H1 (cell line): Measurements from ENCODE around the gene TJP2. TPM values are rescaled to one million over a fixed set of nuclear protein-coding genes. Genes with fewer than 3 reads are reported as not detected.

Experiments
- CTCF ChIA-PET: fragments of 300-600 bp; sonication (Branson Sonifier 250); formaldehyde crosslinking; loops from one replicate; lab custom pipeline; 2021; ENCODE audit not compliant: partially characterized antibody; lab: Charles Lee
- POLR2A ChIA-PET: fragments of 300-600 bp; sonication (Branson Sonifier 250); formaldehyde crosslinking; loops from one replicate; lab custom pipeline; 2021; ENCODE audit warnings: inconsistent platforms; ENCODE audit not compliant: partially characterized antibody; lab: Charles Lee
- DNase-seq, 2 experiments: peaks; one replicate each; pipeline versions ENCODE4 v3.0.0 to v3.0.0-alpha.2; 2010 to 2022; ENCODE audit warnings: low spot score in 2 of 2, low read depth in 1 of 2, mixed read lengths in 1 of 2
- FAIRE-seq: peaks from 2 replicates; lab custom pipeline; 2011; peaks lifted over from hg19 to GRCh38; lab: Jason Lieb, UNC
- H2AFZ ChIP-seq: 2 replicates; pipeline ENCODE4 v1.8.1; 2012; ENCODE audit warnings: low read length, inconsistent platforms
- H2AK5ac ChIP-seq: 2 replicates; pipeline ENCODE4 v1.6.1; 2013; ENCODE audit warnings: low read depth, low read length
- H2BK120ac ChIP-seq: replicated peaks from 2 replicates; pipeline ENCODE3; 2013; ENCODE audit warnings: low read depth, low read length, inconsistent platforms
- H2BK12ac ChIP-seq: 2 replicates; pipeline ENCODE4 v1.6.1; 2013; ENCODE audit warnings: low read depth, low read length
- H2BK15ac ChIP-seq: 2 replicates; pipeline ENCODE4 v1.6.1; 2013; ENCODE audit warnings: low read length
- H2BK20ac ChIP-seq: 2 replicates; pipeline ENCODE4 v1.6.1; 2013; ENCODE audit warnings: low read length
- H2BK5ac ChIP-seq: 2 replicates; pipeline ENCODE4 v1.6.1; 2013; ENCODE audit warnings: low read depth, low read length
- H3K14ac ChIP-seq: 2 replicates; pipeline ENCODE4 v1.6.1; 2013; ENCODE audit warnings: inconsistent platforms; ENCODE audit not compliant: insufficient read length
- H3K18ac ChIP-seq: 2 replicates; pipeline ENCODE4 v1.6.1; 2013; ENCODE audit warnings: low read length; ENCODE audit errors: extremely low read depth
- H3K23ac ChIP-seq: 2 replicates; pipeline ENCODE4 v1.6.1; 2013; ENCODE audit warnings: inconsistent platforms; ENCODE audit not compliant: insufficient read length
- H3K23me2 ChIP-seq: 2 replicates; pipeline ENCODE4 v1.6.1; 2013; ENCODE audit warnings: low read depth, low read length
- H3K27ac ChIP-seq: 2 replicates; pipeline ENCODE4 v1.6.1; 2011; ENCODE audit warnings: low read depth, low read length, inconsistent platforms
- H3K27me3 ChIP-seq, 4 experiments: replicated peaks in 1 of 4; 1 replicate in 1 of 4; 2 replicates in 3 of 4; pipeline versions ENCODE4 v1.6.1 to v1.8.1; 2011 to 2013; ENCODE audit warnings: low read length in 3 of 4, mild to moderate bottlenecking in 3 of 4, inconsistent platforms in 2 of 4, mixed read lengths in 2 of 4, moderate library complexity in 1 of 4; ENCODE audit not compliant: control insufficient read depth in 3 of 4, insufficient read depth in 3 of 4; ENCODE audit errors: extremely low read depth in 1 of 4
- H3K36me3 ChIP-seq, 4 experiments: 2 replicates each; pipeline versions ENCODE4 v1.6.1 to v1.8.1; 2011 to 2013; ENCODE audit warnings: mild to moderate bottlenecking in 4 of 4, low read length in 3 of 4, moderate library complexity in 2 of 4, control low read depth in 1 of 4, inconsistent platforms in 1 of 4; ENCODE audit not compliant: insufficient read depth in 4 of 4, control insufficient read depth in 2 of 4
- H3K4ac ChIP-seq: replicated peaks from 2 replicates; pipeline ENCODE3; 2013; ENCODE audit warnings: low read length, low read depth, mixed read lengths, inconsistent platforms; ENCODE audit not compliant: insufficient read length
- H3K4me1 ChIP-seq, 4 experiments: replicated peaks in 1 of 4; 1 replicate in 1 of 4; 2 replicates in 3 of 4; pipeline versions ENCODE4 v1.6.1 to v1.8.1; 2011 to 2013; ENCODE audit warnings: low read length in 3 of 4, inconsistent platforms in 2 of 4, mixed read lengths in 1 of 4; ENCODE audit not compliant: insufficient read depth in 4 of 4, control insufficient read depth in 3 of 4
- H3K4me2 ChIP-seq, 2 experiments: 2 replicates each; pipeline versions ENCODE4 v1.6.1 to v1.8.1; 2011 to 2013; ENCODE audit warnings: low read depth in 2 of 2, low read length in 2 of 2, control low read depth in 1 of 2, inconsistent platforms in 1 of 2, mild to moderate bottlenecking in 1 of 2; ENCODE audit not compliant: insufficient read depth in 1 of 2
- H3K4me3 ChIP-seq, 4 experiments: fragments of 200-600, 300-600 bp in 1 of 4; sonication (generic), shearing (Covaris generic), sonication (Bioruptor Twin) in 1 of 4; 2 replicates each; pipeline versions ENCODE4 v1.5.1 to v1.8.1; 2011 to 2016; ENCODE audit warnings: low read length in 4 of 4, low read depth in 3 of 4, control low read depth in 2 of 4, inconsistent platforms in 2 of 4, mild to moderate bottlenecking in 2 of 4, mixed read lengths in 1 of 4, moderate library complexity in 1 of 4; ENCODE audit not compliant: insufficient read depth in 2 of 4; ENCODE audit errors: extremely low read depth in 1 of 4
- H3K56ac ChIP-seq: replicated peaks from 2 replicates; pipeline ENCODE3; 2013; ENCODE audit warnings: low read depth, mild to moderate bottlenecking, mixed read lengths, low read length, inconsistent platforms; ENCODE audit not compliant: insufficient read length
- H3K79me1 ChIP-seq: 2 replicates; pipeline ENCODE4 v1.6.1; 2013; ENCODE audit warnings: low read depth, low read length, control low read depth
- H3K79me2 ChIP-seq, 2 experiments: 2 replicates each; pipeline versions ENCODE4 v1.6.1 to v1.8.1; 2012 to 2013; ENCODE audit warnings: low read length in 2 of 2, mild to moderate bottlenecking in 2 of 2, inconsistent platforms in 1 of 2; ENCODE audit not compliant: insufficient read depth in 2 of 2, control insufficient read depth in 1 of 2
- H3K9ac ChIP-seq, 4 experiments: replicated peaks in 1 of 4; 1 replicate in 1 of 4; 2 replicates in 3 of 4; pipeline versions ENCODE4 v1.6.1 to v1.8.1; 2011 to 2013; ENCODE audit warnings: low read depth in 3 of 4, low read length in 3 of 4, control low read depth in 2 of 4, mild to moderate bottlenecking in 2 of 4, moderate library complexity in 2 of 4, inconsistent platforms in 1 of 4; ENCODE audit errors: extremely low read depth in 1 of 4
- H3K9me3 ChIP-seq, 2 experiments: 2 replicates each; pipeline versions ENCODE4 v1.6.1 to v1.8.1; 2012 to 2013; ENCODE audit warnings: mild to moderate bottlenecking in 2 of 2, moderate library complexity in 2 of 2, control low read depth in 1 of 2, inconsistent platforms in 1 of 2, low read depth in 1 of 2, low read length in 1 of 2, mixed read lengths in 1 of 2; ENCODE audit not compliant: insufficient read depth in 2 of 2
- H4K20me1 ChIP-seq, 2 experiments: replicated peaks in 1 of 2; 2 replicates each; pipeline versions ENCODE3 to v1.8.1; 2011 to 2013; ENCODE audit warnings: inconsistent platforms in 2 of 2, low read length in 2 of 2, mild to moderate bottlenecking in 1 of 2; ENCODE audit not compliant: insufficient read depth in 2 of 2, control insufficient read depth in 1 of 2
- H4K5ac ChIP-seq: 2 replicates; pipeline ENCODE4 v1.6.1; 2013; ENCODE audit warnings: low read length, low read depth, mixed read lengths, inconsistent platforms; ENCODE audit not compliant: insufficient read length
- H4K8ac ChIP-seq: 2 replicates; pipeline ENCODE4 v1.8.0; 2013; ENCODE audit warnings: mild to moderate bottlenecking, moderate library complexity, low read length, inconsistent platforms; ENCODE audit not compliant: insufficient read depth; ENCODE audit errors: extremely low read depth
- H4K91ac ChIP-seq: replicated peaks from 2 replicates; pipeline ENCODE3; 2013; ENCODE audit warnings: low read length, mixed read lengths, inconsistent platforms; ENCODE audit not compliant: insufficient read length
- ATF2 ChIP-seq: IDR thresholded peaks from 2 replicates; pipeline ENCODE4 v1.6.1; 2012; ENCODE audit warnings: low read length, inconsistent platforms
- CEBPB ChIP-seq: IDR thresholded peaks from 2 replicates; pipeline ENCODE4 v1.6.1; 2012; ENCODE audit warnings: low read depth, low read length
- CTCF ChIP-seq, 3 experiments: IDR thresholded peaks; 1 replicate in 2 of 3; 2 replicates in 1 of 3; pipeline versions ENCODE4 v1.5.1 to v1.6.1; 2011; ENCODE audit warnings: low read length in 3 of 3, mild to moderate bottlenecking in 3 of 3, inconsistent platforms in 2 of 3, low read depth in 1 of 3, moderate library complexity in 1 of 3; ENCODE audit not compliant: insufficient read depth in 1 of 3; ENCODE audit errors: control extremely low read depth in 1 of 3
- GABPA ChIP-seq: IDR thresholded peaks from 2 replicates; pipeline ENCODE4 v1.6.1; 2011; ENCODE audit warnings: mild to moderate bottlenecking, low read length, moderate library complexity, borderline replicate concordance; ENCODE audit not compliant: insufficient read depth
- HDAC6 ChIP-seq: IDR thresholded peaks from one replicate; pipeline ENCODE4 v1.7.1; 2012; ENCODE audit warnings: low read depth, mild to moderate bottlenecking, inconsistent platforms, low read length, moderate library complexity
- KDM4A ChIP-seq: IDR thresholded peaks from one replicate; pipeline ENCODE4 v1.7.1; 2012; ENCODE audit warnings: low read depth, mild to moderate bottlenecking, moderate library complexity, low read length, inconsistent platforms; ENCODE audit not compliant: severe bottlenecking
- POU5F1 ChIP-seq: IDR thresholded peaks from 2 replicates; pipeline ENCODE4 v1.6.1; 2011; ENCODE audit warnings: low read depth, mild to moderate bottlenecking, low read length, moderate library complexity
- SRF ChIP-seq: IDR thresholded peaks from 2 replicates; pipeline ENCODE4 v1.6.1; 2011; ENCODE audit warnings: mild to moderate bottlenecking, low read depth, low read length, moderate library complexity
- TCF12 ChIP-seq: IDR thresholded peaks from 2 replicates; pipeline ENCODE4 v1.6.1; 2011; ENCODE audit warnings: low read depth, mild to moderate bottlenecking, low read length
- WGBS, 2 experiments: shearing (Covaris generic) in 1 of 2; methylation state at CpG; one replicate each; pipeline versions ENCODE4 v1.1.6 to v1.1.7; 2013 to 2015; ENCODE audit warnings: low lambda C conversion rate in 2 of 2, mixed read lengths in 2 of 2, inconsistent platforms in 1 of 2, low coverage in 1 of 2, missing lambda C conversion rate in 1 of 2; ENCODE audit not compliant: insufficient replicate concordance in 2 of 2, insufficient coverage in 1 of 2, insufficient read length in 1 of 2; ENCODE audit errors: extremely low coverage in 1 of 2, missing lambda C conversion rate in 1 of 2; 5-methylcytosine and 5-hydroxymethylcytosine counted together
- polyA plus RNA-seq, 7 experiments: library from polyadenylated mRNA; depleted of rRNA in 3 of 7; stranded (reverse) in 5 of 7; unstranded in 2 of 7; fragments of >200 nt in 5 of 7; fragments of 200-250 nt in 2 of 7; gene quantifications; 1 replicate in 5 of 7; 2 replicates in 1 of 7; 4 replicates in 1 of 7; pipeline versions ENCODE4 v1.2.1 to v1.2.3, GENCODE V29; 2011 to 2013; ENCODE audit warnings: missing spikeins in 2 of 7, mixed read lengths in 2 of 7
- total RNA-seq: library from RNA; stranded (reverse); fragmentation: NEBNext Ultra II Directional; extraction: Animal tissue kit (Norgen Biotek cat#: 25700); gene quantifications from 2 replicates; pipeline ENCODE4 v1.2.1, GENCODE V29; 2021

The TJP2 gene
- total and polyA plus RNA-seq, 2 of the 8 experiments (the other 6 are each of a cell fraction or from before 2014, with no cell fraction given): 54.9 to 137 TPM

GRCh38 chr9:69303331-69303730 is 129.3 kb downstream of the TJP2 start:
- Histone ChIP-seq H3K4me2 (no peak overlapping the region), H4K8ac (no peak overlapping the region), H4K5ac (no peak overlapping the region), H3K79me2 (no peaks in the 10 kb centered on the region), H2BK15ac (no peak overlapping the region), H3K4me1 (peaks cover 2 to 9% (median 6%) of the 10 kb centered on the region in 4 experiments; a peak in 5 of 7 replicates), H3K4ac (no peak overlapping the region), H2BK5ac (no peak overlapping the region), H2BK120ac (no peak overlapping the region), H3K27me3 (no peaks in the 10 kb centered on the region), H3K9ac (no peak overlapping the region), H3K9me3 (no peaks in the 10 kb centered on the region), H2AK5ac (no peak overlapping the region), H3K36me3 (no peaks in the 10 kb centered on the region), H3K23ac (no peak overlapping the region), H3K14ac (no peak overlapping the region), H3K27ac (no peak overlapping the region), H4K20me1 (no peaks in the 10 kb centered on the region), H3K4me3 (no peak overlapping the region), H2AFZ (no peak overlapping the region), H3K18ac (no peak overlapping the region), H3K79me1 (no peaks in the 10 kb centered on the region), H3K23me2 (no peaks in the 10 kb centered on the region; the same call in 1 of the 2 replicates), H4K91ac (no peak overlapping the region), H3K56ac (no peak overlapping the region), H2BK20ac (no peak overlapping the region), H2BK12ac (0 out of 2 replicates have a peak overlapping the region, but pooled peaks have one; percentile 41)
- ChIA-PET CTCF (interaction anchor here (0.8 to 1.0 kb wide), 2 partner anchors 12 to 31 kb away, joined by 3 read pairs; no protein-coding TSS in a partner anchor), POLR2A (no interaction called here)
- no peak for FAIRE-seq
- no peak for DNase-seq
- no peak for TF ChIP-seq TCF12
- TF ChIP-seq HDAC6: no peak
- no peak for TF ChIP-seq CTCF (IDR thresholded peaks at IDR 0.05; ENCODE audit: control extremely low read depth in 1 of 3, insufficient read depth in 1 of 3, low read depth in 1 of 3, low read length in 3 of 3)
- TF ChIP-seq KDM4A: no peak
- TF ChIP-seq GABPA: no peak
- TF ChIP-seq SRF: no peak
- TF ChIP-seq ATF2: no peak
- TF ChIP-seq CEBPB: no peak
- TF ChIP-seq POU5F1: no peak
- WGBS, 2 experiments: 94% methylated on average over 2 of the region's 2 CpGs; no CpG with 5 or more reads in 1 of the 2 experiments
